Stimulated activated CD4-positive, alpha-beta T cell treated with anti-CD3 and anti-CD28 coated beads, Interleukin-1b, Interleukin-23, amount 100 ng/mL, for 4 hours (primary cell): ENCODE results near the gene S100A3.
A peak's percentile ranks its signal among the peaks of the same experiment; 100 is the strongest.

Experiments
- DNase-seq, 2 donors: peaks; one replicate each; pipeline ENCODE4 v3.0.0-alpha.2; 2020; ENCODE audit warnings: low read depth in 2 of 2

The S100A3 gene

GRCh38 chr1:153549741-153550397 is 811 bp upstream of the S100A3 start:
- DNase-seq, result no peak

GRCh38 chr1:153547560-153548551 is 1.2 kb downstream of the S100A3 start:
- no peak for DNase-seq

GRCh38 chr1:153546796-153547559 is 2.1 kb downstream of the S100A3 start:
- no peak for DNase-seq

- DNase-seq, result no peak
Measured at GRCh38 chr1:153546371-153546770, 2.7 kb downstream of the S100A3 start.

- peak; percentile 83 to 86 for DNase-seq
Measured at GRCh38 chr1:153545067-153546055, 3.7 kb downstream of the S100A3 start, which contains the start of gene S100A4. Gene S100A4, minus strand, starts transcription at chr1:153545806. Its CDS starts 1,012 bp downstream, at chr1:153544794.

- no peak for DNase-seq
Measured at GRCh38 chr1:153544453-153545066, 4.5 kb downstream of the S100A3 start.

GRCh38 chr1:153543736-153544135 is 5.3 kb downstream of the S100A3 start:
- no peak for DNase-seq

- DNase-seq, result no peak
Measured at GRCh38 chr1:153542956-153543711, 5.9 kb downstream of the S100A3 start.

- DNase-seq, result no peak
Measured at GRCh38 chr1:153541641-153542590, 7.1 kb downstream of the S100A3 start.

- DNase-seq, result peak in 1 of 2 donors; percentile 48
Measured at GRCh38 chr1:153540394-153541361, 8.4 kb downstream of the S100A3 start, which contains the start of gene S100A5. Gene S100A5, minus strand, starts transcription at chr1:153540934. Its CDS starts 743 bp downstream, at chr1:153540191.

GRCh38 chr1:153539395-153540093 is 9.5 kb downstream of the S100A3 start:
- DNase-seq, result no peak

- DNase-seq, result no peak
Measured at GRCh38 chr1:153538315-153538821, 10.7 kb downstream of the S100A3 start.

GRCh38 chr1:153537376-153537730 is 11.7 kb downstream of the S100A3 start:
- no peak for DNase-seq

GRCh38 chr1:153536671-153537375 is 12.2 kb downstream of the S100A3 start:
- DNase-seq, result no peak

- peak; percentile 62 to 69 for DNase-seq
Measured at GRCh38 chr1:153536012-153536670, 12.9 kb downstream of the S100A3 start.
